Measurements from ENCODE around the gene IL17RA. TPM values are rescaled to one million over a fixed set of nuclear protein-coding genes. Genes with fewer than 3 reads are reported as not detected.

The IL17RA gene
- total RNA-seq, 1 donor from 2014 or later, result 21.5 TPM

DNA sequence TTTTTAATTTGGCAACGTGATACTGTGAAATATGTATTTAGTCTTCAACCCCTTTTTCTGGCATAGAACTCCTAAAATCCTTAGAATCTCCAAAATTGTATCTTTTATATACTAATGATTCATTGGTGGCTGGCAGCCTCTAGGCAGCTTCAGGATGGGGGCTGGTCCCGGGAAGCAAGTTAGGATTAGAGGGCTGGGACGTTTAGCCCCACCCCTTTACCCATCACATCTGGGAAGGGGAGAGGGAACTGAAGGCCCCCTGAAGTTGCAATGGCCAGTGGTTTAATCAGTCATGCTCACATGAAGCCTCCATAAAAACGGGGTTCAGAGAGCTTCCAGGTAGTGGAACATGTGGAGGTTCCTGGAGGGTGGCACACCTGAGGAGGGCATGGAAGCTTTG is 7.1 kb downstream of the IL17RA start:
- Mint-ChIP-seq H3K36me3 (ENCODE audit: low read depth, unreplicated experiment) (no peaks in the 10 kb centered on the region), H3K4me1 (ENCODE audit: low read depth, unreplicated experiment) (peaks cover 7% of the 10 kb centered on the region), H3K9me3 (ENCODE audit: unreplicated experiment) (no peaks in the 10 kb centered on the region), H3K27ac (ENCODE audit: unreplicated experiment) (no peak overlapping the region), H3K27me3 (ENCODE audit: low read depth, unreplicated experiment) (no peaks in the 10 kb centered on the region), H3K4me3 (ENCODE audit: unreplicated experiment) (no peak overlapping the region)
- Histone ChIP-seq H4K20me1 (ENCODE audit: insufficient read depth, low read length) (peaks cover 74% of the 10 kb centered on the region), H3K9ac (ENCODE audit: low read length) (no peak overlapping the region), H3K79me2 (ENCODE audit: insufficient read depth, low read length) (peaks cover 72% of the 10 kb centered on the region), H3K9me3 (ENCODE audit: insufficient read depth, low read depth, low read length) (no peaks in the 10 kb centered on the region), H2AFZ (ENCODE audit: low read depth, low read length) (no peak overlapping the region), H3K4me3 (ENCODE audit: insufficient read depth, low read depth, low read length) (no peak overlapping the region), H3K36me3 (ENCODE audit: insufficient read depth, low read length) (no peaks in the 10 kb centered on the region), H3K27ac (ENCODE audit: low read depth, low read length) (no peak overlapping the region), H3K4me1 (ENCODE audit: insufficient read depth, low read length) (no peaks in the 10 kb centered on the region), H3K4me2 (ENCODE audit: low read length) (no peak overlapping the region), H3K27me3 (ENCODE audit: insufficient read depth, low read length) (no peaks in the 10 kb centered on the region)
- TF ChIP-seq, protein P1, sequence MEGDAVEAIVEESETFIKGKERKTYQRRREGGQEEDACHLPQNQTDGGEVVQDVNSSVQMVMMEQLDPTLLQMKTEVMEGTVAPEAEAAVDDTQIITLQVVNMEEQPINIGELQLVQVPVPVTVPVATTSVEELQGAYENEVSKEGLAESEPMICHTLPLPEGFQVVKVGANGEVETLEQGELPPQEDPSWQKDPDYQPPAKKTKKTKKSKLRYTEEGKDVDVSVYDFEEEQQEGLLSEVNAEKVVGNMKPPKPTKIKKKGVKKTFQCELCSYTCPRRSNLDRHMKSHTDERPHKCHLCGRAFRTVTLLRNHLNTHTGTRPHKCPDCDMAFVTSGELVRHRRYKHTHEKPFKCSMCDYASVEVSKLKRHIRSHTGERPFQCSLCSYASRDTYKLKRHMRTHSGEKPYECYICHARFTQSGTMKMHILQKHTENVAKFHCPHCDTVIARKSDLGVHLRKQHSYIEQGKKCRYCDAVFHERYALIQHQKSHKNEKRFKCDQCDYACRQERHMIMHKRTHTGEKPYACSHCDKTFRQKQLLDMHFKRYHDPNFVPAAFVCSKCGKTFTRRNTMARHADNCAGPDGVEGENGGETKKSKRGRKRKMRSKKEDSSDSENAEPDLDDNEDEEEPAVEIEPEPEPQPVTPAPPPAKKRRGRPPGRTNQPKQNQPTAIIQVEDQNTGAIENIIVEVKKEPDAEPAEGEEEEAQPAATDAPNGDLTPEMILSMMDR (IDR thresholded peaks at IDR 0.05; ENCODE audit: insufficient read depth, low read depth, low read length), result no peak
- no peak for TF ChIP-seq EZH2 (IDR thresholded peaks at IDR 0.05; ENCODE audit: insufficient read depth, low read length)
- no peak for DNase-seq (ENCODE audit: low read depth)
- no peak for FAIRE-seq

DNA sequence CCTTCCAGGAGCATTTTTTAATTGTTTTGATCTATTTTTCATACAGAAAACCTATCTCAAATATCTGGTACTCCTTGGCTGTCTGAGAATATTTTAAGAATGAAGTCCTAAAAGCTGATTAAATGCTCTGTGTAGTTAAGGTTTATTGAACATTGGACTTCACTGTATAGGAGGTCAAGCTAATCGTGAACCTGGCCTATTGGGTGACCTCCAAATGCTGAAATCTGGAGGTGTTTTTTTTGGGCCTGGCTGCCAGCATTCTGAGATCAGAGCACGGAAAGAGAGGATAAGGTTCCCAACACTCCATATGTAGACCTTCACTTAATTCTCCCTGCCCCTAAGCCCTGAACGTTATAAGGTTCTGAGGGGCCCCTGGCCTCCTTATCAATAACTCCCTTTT is 8.3 kb downstream of the IL17RA start:
- FAIRE-seq (no peak), DNase-seq (ENCODE audit: low read depth) (no peak)
- Mint-ChIP-seq H3K36me3 (ENCODE audit: low read depth, unreplicated experiment) (no peaks in the 10 kb centered on the region), H3K27me3 (ENCODE audit: low read depth, unreplicated experiment) (no peaks in the 10 kb centered on the region), H3K4me3 (ENCODE audit: unreplicated experiment) (no peak overlapping the region), H3K4me1 (ENCODE audit: low read depth, unreplicated experiment) (peaks cover 1% of the 10 kb centered on the region), H3K9me3 (ENCODE audit: unreplicated experiment) (no peaks in the 10 kb centered on the region), H3K27ac (ENCODE audit: unreplicated experiment) (no peak overlapping the region)
- Histone ChIP-seq H3K36me3 (ENCODE audit: insufficient read depth, low read length) (no peaks in the 10 kb centered on the region), H3K4me2 (ENCODE audit: low read length) (no peak overlapping the region), H3K9ac (ENCODE audit: low read length) (no peak overlapping the region), H3K27ac (ENCODE audit: low read depth, low read length) (no peak overlapping the region), H3K27me3 (ENCODE audit: insufficient read depth, low read length) (no peaks in the 10 kb centered on the region), H3K4me1 (ENCODE audit: insufficient read depth, low read length) (no peaks in the 10 kb centered on the region), H4K20me1 (ENCODE audit: insufficient read depth, low read length) (peaks cover 71% of the 10 kb centered on the region), H3K4me3 (ENCODE audit: insufficient read depth, low read depth, low read length) (no peak overlapping the region), H2AFZ (ENCODE audit: low read depth, low read length) (no peak overlapping the region), H3K79me2 (ENCODE audit: insufficient read depth, low read length) (peaks cover 60% of the 10 kb centered on the region), H3K9me3 (ENCODE audit: insufficient read depth, low read depth, low read length) (no peaks in the 10 kb centered on the region)
- TF ChIP-seq, protein P1 (IDR thresholded peaks at IDR 0.05; ENCODE audit: insufficient read depth, low read depth, low read length), result no peak
- no peak for TF ChIP-seq EZH2 (IDR thresholded peaks at IDR 0.05; ENCODE audit: insufficient read depth, low read length)

DNA sequence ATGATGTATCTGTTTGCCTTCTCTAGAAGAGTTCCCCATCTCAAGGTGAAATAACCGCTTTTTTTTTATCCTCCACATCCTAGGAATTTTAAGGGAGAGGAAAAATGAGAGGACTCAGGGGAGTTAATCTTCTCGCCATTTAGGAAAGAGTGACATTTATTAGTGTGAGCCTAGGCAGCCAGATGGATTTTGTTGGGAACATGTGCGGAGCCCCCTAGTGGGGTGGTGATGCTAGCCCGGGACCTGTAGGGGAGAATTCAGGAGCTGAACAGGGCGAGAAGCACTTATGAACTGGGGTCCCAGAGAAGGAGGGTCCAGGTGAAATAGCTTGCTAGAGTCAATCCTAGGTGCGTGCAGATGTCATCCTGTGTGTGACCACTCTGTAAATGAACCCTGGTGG is 10.7 kb downstream of the IL17RA start:
- FAIRE-seq, result no peak
- H3K9ac ChIP-seq (ENCODE audit: low read length), result no peak overlapping the region
- DNase-seq (ENCODE audit: low read depth), result no peak
- peaks cover 12% of the 10 kb centered on the region for H3K36me3 ChIP-seq (ENCODE audit: insufficient read depth, low read length)
- H3K27ac Mint-ChIP-seq (ENCODE audit: unreplicated experiment), result no peak overlapping the region
- H2AFZ ChIP-seq (ENCODE audit: low read depth, low read length), result no peak overlapping the region
- H4K20me1 ChIP-seq (ENCODE audit: insufficient read depth, low read length), result peaks cover 63% of the 10 kb centered on the region
- no peak overlapping the region for H3K4me3 ChIP-seq (ENCODE audit: insufficient read depth, low read depth, low read length)
- TF ChIP-seq, protein P1 (IDR thresholded peaks at IDR 0.05; ENCODE audit: insufficient read depth, low read depth, low read length), result peak; percentile 19
- no peak for TF ChIP-seq EZH2 (IDR thresholded peaks at IDR 0.05; ENCODE audit: insufficient read depth, low read length)
- no peak overlapping the region for H3K4me2 ChIP-seq (ENCODE audit: low read length)
- no peak overlapping the region for H3K27ac ChIP-seq (ENCODE audit: low read depth, low read length)
- peaks cover 44% of the 10 kb centered on the region for H3K79me2 ChIP-seq (ENCODE audit: insufficient read depth, low read length)
- peaks cover 9% of the 10 kb centered on the region for H3K36me3 Mint-ChIP-seq (ENCODE audit: low read depth, unreplicated experiment)
- no peaks in the 10 kb centered on the region for H3K4me1 ChIP-seq (ENCODE audit: insufficient read depth, low read length)
- peaks cover 1% of the 10 kb centered on the region for H3K4me1 Mint-ChIP-seq (ENCODE audit: low read depth, unreplicated experiment)
- no peaks in the 10 kb centered on the region for H3K9me3 ChIP-seq (ENCODE audit: insufficient read depth, low read depth, low read length)
- no peaks in the 10 kb centered on the region for H3K9me3 Mint-ChIP-seq (ENCODE audit: unreplicated experiment)
- H3K4me3 Mint-ChIP-seq (ENCODE audit: unreplicated experiment), result no peak overlapping the region
- no peaks in the 10 kb centered on the region for H3K27me3 Mint-ChIP-seq (ENCODE audit: low read depth, unreplicated experiment)
- H3K27me3 ChIP-seq (ENCODE audit: insufficient read depth, low read length), result no peaks in the 10 kb centered on the region

Measured in astrocyte (in vitro differentiated cells and primary cell).